ENCODE data around the gene SLC22A16.

- TF ChIP-seq EZH2phosphoT487 (IDR thresholded peaks at IDR 0.05; ENCODE audit: borderline replicate concordance, low read depth) (no peak), SIN3A (IDR thresholded peaks at IDR 0.05; ENCODE audit: borderline replicate concordance, low read depth, low read length) (no peak), YY1 (IDR thresholded peaks at IDR 0.05; ENCODE audit: low read depth) (no peak), MXI1 (IDR thresholded peaks at IDR 0.05; ENCODE audit: low read depth, low read length) (no peak), MAX (IDR thresholded peaks at IDR 0.05; ENCODE audit: low read depth) (no peak)
- TF ChIP-seq, protein P1, sequence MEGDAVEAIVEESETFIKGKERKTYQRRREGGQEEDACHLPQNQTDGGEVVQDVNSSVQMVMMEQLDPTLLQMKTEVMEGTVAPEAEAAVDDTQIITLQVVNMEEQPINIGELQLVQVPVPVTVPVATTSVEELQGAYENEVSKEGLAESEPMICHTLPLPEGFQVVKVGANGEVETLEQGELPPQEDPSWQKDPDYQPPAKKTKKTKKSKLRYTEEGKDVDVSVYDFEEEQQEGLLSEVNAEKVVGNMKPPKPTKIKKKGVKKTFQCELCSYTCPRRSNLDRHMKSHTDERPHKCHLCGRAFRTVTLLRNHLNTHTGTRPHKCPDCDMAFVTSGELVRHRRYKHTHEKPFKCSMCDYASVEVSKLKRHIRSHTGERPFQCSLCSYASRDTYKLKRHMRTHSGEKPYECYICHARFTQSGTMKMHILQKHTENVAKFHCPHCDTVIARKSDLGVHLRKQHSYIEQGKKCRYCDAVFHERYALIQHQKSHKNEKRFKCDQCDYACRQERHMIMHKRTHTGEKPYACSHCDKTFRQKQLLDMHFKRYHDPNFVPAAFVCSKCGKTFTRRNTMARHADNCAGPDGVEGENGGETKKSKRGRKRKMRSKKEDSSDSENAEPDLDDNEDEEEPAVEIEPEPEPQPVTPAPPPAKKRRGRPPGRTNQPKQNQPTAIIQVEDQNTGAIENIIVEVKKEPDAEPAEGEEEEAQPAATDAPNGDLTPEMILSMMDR (IDR thresholded peaks at IDR 0.05), result no peak
These were observed 36.6 kb upstream of the SLC22A16 start for GRCh38 chr6:110512991-110513390.

Measured in SK-N-SH (cell line).